B cell (primary cell): ENCODE data around the gene RAPH1. TPM values are rescaled to one million over a fixed set of nuclear protein-coding genes. Genes with fewer than 3 reads are reported as not detected.

Source experiments
- ATAC-seq: fragments of 200-7000 bp; cut with Tn5 transposase; one replicate; pipeline ENCODE4 v1.10.0; 2021; ENCODE audit warnings: low read depth, mild to moderate bottlenecking, moderate number of reproducible peaks, moderate library complexity
- CTCF ChIA-PET: fragments of 350-600 bp; sonication (Branson Sonifier 250); formaldehyde crosslinking; loops from one replicate; lab custom pipeline; 2021; ENCODE audit warnings: antibody characterized with exemption, inconsistent platforms; lab: Charles Lee
- POLR2A ChIA-PET: fragments of 350-600 bp; sonication (Branson Sonifier 250); formaldehyde crosslinking; loops from one replicate; lab custom pipeline; 2021; ENCODE audit warnings: antibody characterized with exemption; lab: Charles Lee
- DNase-seq: peaks from one replicate; pipeline ENCODE4 v3.0.0; 2013
- H2AFZ ChIP-seq: 2 replicates; pipeline ENCODE4 v1.6.1; 2012; ENCODE audit warnings: mild to moderate bottlenecking, low read depth, low read length; ENCODE audit not compliant: insufficient read depth, poor library complexity, severe bottlenecking
- H3K27ac ChIP-seq, 2 donors: 1 replicate in 1 of 2; 2 replicates in 1 of 2; pipeline ENCODE4 v1.5.1; 2012 to 2013; ENCODE audit warnings: low read length in 2 of 2, mild to moderate bottlenecking in 2 of 2, moderate library complexity in 1 of 2
- H3K27me3 ChIP-seq, 4 experiments: fragments of 200-600 bp in 1 of 4; sonication (generic) in 1 of 4; replicated peaks in 1 of 4; 1 replicate in 2 of 4; 2 replicates in 2 of 4; pipeline versions ENCODE4 v1.6.1 to v1.7.0; 2013 to 2016; ENCODE audit warnings: low read length in 3 of 4, mild to moderate bottlenecking in 2 of 4, mixed read lengths in 1 of 4, moderate library complexity in 1 of 4; ENCODE audit not compliant: insufficient read depth in 4 of 4, control insufficient read depth in 3 of 4; ENCODE audit errors: control extremely low read depth in 1 of 4
- H3K36me3 ChIP-seq, 2 experiments: replicated peaks in 1 of 2; 1 replicate in 1 of 2; 2 replicates in 1 of 2; pipeline versions ENCODE4 v1.6.1 to v1.7.1; 2013; ENCODE audit warnings: low read length in 1 of 2; ENCODE audit not compliant: insufficient read depth in 2 of 2, control insufficient read depth in 1 of 2; ENCODE audit errors: control extremely low read depth in 1 of 2, extremely low read depth in 1 of 2
- H3K4me1 ChIP-seq, 2 donors: fragments of 200-600 bp in 1 of 2; sonication (generic) in 1 of 2; 1 replicate in 1 of 2; 2 replicates in 1 of 2; pipeline versions ENCODE4 v1.5.1 to v1.6.1; 2013 to 2017; ENCODE audit warnings: low read length in 2 of 2; ENCODE audit not compliant: control insufficient read depth in 2 of 2, insufficient read depth in 2 of 2
- H3K4me2 ChIP-seq: replicated peaks from 2 replicates; pipeline ENCODE3; 2012; ENCODE audit warnings: mild to moderate bottlenecking, low read depth, low read length; ENCODE audit not compliant: poor library complexity, severe bottlenecking
- H3K4me3 ChIP-seq, 5 experiments: fragments of 200-600 bp in 1 of 5; sonication (generic) in 1 of 5; 1 replicate in 3 of 5; 2 replicates in 2 of 5; pipeline versions ENCODE4 v1.5.1 to v1.7.0; 2011 to 2016; ENCODE audit warnings: low read length in 4 of 5, mild to moderate bottlenecking in 4 of 5, low read depth in 2 of 5, control low read depth in 1 of 5, moderate library complexity in 1 of 5; ENCODE audit not compliant: insufficient read depth in 1 of 5; ENCODE audit errors: control extremely low read depth in 1 of 5, extremely low read depth in 1 of 5
- H3K79me2 ChIP-seq: fragments of 200-600 bp; sonication (generic); one replicate; pipeline ENCODE4 v1.6.0; 2016; ENCODE audit warnings: low read length; ENCODE audit not compliant: control insufficient read depth, insufficient read depth
- H3K9ac ChIP-seq: fragments of 200-600 bp; sonication (generic); 2 replicates; pipeline ENCODE4 v1.6.1; 2017; ENCODE audit warnings: mild to moderate bottlenecking, low read length, moderate library complexity
- H3K9me3 ChIP-seq, 3 donors: one replicate each; pipeline versions ENCODE4 v1.6.1 to v1.7.1; 2013; ENCODE audit warnings: low read length in 2 of 3; ENCODE audit not compliant: control insufficient read depth in 2 of 3, insufficient read depth in 1 of 3; ENCODE audit errors: control extremely low read depth in 1 of 3
- H4K20me1 ChIP-seq: 2 replicates; pipeline ENCODE4 v1.6.0; 2012; ENCODE audit warnings: mild to moderate bottlenecking, low read length; ENCODE audit not compliant: insufficient read depth, control insufficient read depth, poor library complexity, severe bottlenecking
- H3K27ac Mint-ChIP-seq: one replicate; pipeline ENCODE4 v1.8.0; 2021; ENCODE audit warnings: mixed read lengths
- H3K27me3 Mint-ChIP-seq: one replicate; pipeline ENCODE4 v1.8.0; 2021; ENCODE audit warnings: mixed read lengths
- H3K4me1 Mint-ChIP-seq: one replicate; pipeline ENCODE4 v1.8.0; 2021; ENCODE audit warnings: mixed read lengths
- H3K4me3 Mint-ChIP-seq: one replicate; pipeline ENCODE4 v1.8.0; 2021; ENCODE audit warnings: mixed read lengths
- H3K9me3 Mint-ChIP-seq: one replicate; pipeline ENCODE4 v1.8.0; 2022; ENCODE audit warnings: mixed read lengths; ENCODE audit not compliant: insufficient read depth
- EZH2 ChIP-seq: IDR thresholded peaks from 2 replicates; pipeline ENCODE4 v1.6.1; 2012; ENCODE audit warnings: borderline replicate concordance, low read depth, mild to moderate bottlenecking, moderate library complexity, low read length; ENCODE audit not compliant: insufficient read depth, poor library complexity, severe bottlenecking
- WGBS: methylation state at CpG from one replicate; pipeline ENCODE4 v1.1.5; 2013; ENCODE audit warnings: missing lambda C conversion rate; ENCODE audit not compliant: insufficient coverage; 5-methylcytosine and 5-hydroxymethylcytosine counted together
- intact Hi-C: fragments of 100-400 bp; cut with micrococcal nuclease; formaldehyde crosslinking; loops from one replicate; pipeline ENCODE4 v1.10.0; 2022
- polyA plus RNA-seq: library from polyadenylated mRNA; depleted of rRNA; stranded (reverse); fragments of >200 nt; gene quantifications from 2 replicates; pipeline ENCODE4 v1.2.3, GENCODE V29; 2012
- total RNA-seq, 2 donors: library from RNA; stranded (reverse); fragments of 120-200 nt in 1 of 2; gene quantifications; 1 replicate in 1 of 2; 2 replicates in 1 of 2; pipeline versions ENCODE4 v1.2.3 to v1.2.4, GENCODE V29; 2013 to 2022
- TF ChIP-seq, protein P1 (sequence below): fragments of 200-600 bp; IDR thresholded peaks from one replicate; pipeline ENCODE4 v1.8.0; 2022; ENCODE audit warnings: antibody characterized with exemption, mild to moderate bottlenecking

Gene RAPH1
- total and polyA plus RNA-seq, 2 donors (not counting 1 experiment from before 2014, with no cell fraction given) = 0.13 TPM; not detected in 1

DNA sequence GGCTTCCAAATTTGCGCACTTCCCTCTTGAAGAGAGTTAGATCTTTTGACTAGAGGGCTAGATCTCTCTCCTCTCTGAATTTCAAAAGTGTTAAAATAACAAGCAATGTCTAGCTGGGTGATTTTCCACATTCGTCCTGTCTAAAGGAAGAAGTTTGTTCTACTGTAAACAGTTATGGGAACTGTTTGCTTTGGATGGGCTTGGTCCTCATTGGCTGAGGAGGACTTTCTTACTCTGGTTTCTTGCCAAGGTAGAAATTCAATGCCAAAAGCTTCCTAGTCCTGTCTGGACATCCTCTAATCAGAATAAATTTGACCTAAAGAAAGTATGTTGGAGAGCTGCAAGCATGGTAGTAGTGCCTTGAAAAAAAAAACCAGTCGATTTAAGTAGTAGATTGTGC, 47.4 kb upstream of the RAPH1 start:
- H3K27ac ChIP-seq = no peak overlapping the region
- no peak overlapping the region for H2AFZ ChIP-seq
- H3K9ac ChIP-seq = no peak overlapping the region
- H3K4me3 ChIP-seq = no peak overlapping the region
- H3K4me3 Mint-ChIP-seq = no peak overlapping the region
- intact Hi-C loops = no loop called here
- no peaks in the 10 kb centered on the region for H3K9me3 Mint-ChIP-seq
- H3K79me2 ChIP-seq = no peaks in the 10 kb centered on the region
- TF ChIP-seq, protein P1, sequence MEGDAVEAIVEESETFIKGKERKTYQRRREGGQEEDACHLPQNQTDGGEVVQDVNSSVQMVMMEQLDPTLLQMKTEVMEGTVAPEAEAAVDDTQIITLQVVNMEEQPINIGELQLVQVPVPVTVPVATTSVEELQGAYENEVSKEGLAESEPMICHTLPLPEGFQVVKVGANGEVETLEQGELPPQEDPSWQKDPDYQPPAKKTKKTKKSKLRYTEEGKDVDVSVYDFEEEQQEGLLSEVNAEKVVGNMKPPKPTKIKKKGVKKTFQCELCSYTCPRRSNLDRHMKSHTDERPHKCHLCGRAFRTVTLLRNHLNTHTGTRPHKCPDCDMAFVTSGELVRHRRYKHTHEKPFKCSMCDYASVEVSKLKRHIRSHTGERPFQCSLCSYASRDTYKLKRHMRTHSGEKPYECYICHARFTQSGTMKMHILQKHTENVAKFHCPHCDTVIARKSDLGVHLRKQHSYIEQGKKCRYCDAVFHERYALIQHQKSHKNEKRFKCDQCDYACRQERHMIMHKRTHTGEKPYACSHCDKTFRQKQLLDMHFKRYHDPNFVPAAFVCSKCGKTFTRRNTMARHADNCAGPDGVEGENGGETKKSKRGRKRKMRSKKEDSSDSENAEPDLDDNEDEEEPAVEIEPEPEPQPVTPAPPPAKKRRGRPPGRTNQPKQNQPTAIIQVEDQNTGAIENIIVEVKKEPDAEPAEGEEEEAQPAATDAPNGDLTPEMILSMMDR = no peak
- TF ChIP-seq EZH2 = no peak
- POLR2A ChIA-PET = no interaction called here
- CTCF ChIA-PET = no interaction called here
- no peaks in the 10 kb centered on the region for H3K9me3 ChIP-seq
- 100% methylated on average over 1 of the region's 3 CpGs for WGBS
- H3K4me1 ChIP-seq = no peaks in the 10 kb centered on the region
- peaks cover 64% of the 10 kb centered on the region for H3K27me3 Mint-ChIP-seq
- H3K4me1 Mint-ChIP-seq = no peaks in the 10 kb centered on the region
- H3K27me3 ChIP-seq = peaks cover 0 to 32% (median 21%) of the 10 kb centered on the region in 4 experiments
- no peaks in the 10 kb centered on the region for H4K20me1 ChIP-seq
- H3K27ac Mint-ChIP-seq = no peak overlapping the region
- H3K36me3 ChIP-seq = no peaks in the 10 kb centered on the region
- no peak overlapping the region for H3K4me2 ChIP-seq
- no peak for DNase-seq
- ATAC-seq = no peak

- H3K27me3 Mint-ChIP-seq = peaks cover 54% of the 10 kb centered on the region
- H3K79me2 ChIP-seq = no peaks in the 10 kb centered on the region
- intact Hi-C loops = no loop called here
- no peaks in the 10 kb centered on the region for H3K9me3 ChIP-seq
- H3K27ac Mint-ChIP-seq = no peak overlapping the region
- H4K20me1 ChIP-seq = no peaks in the 10 kb centered on the region
- TF ChIP-seq EZH2 = no peak
- TF ChIP-seq, protein P1 = no peak
- peaks cover 0 to 26% (median 18%) of the 10 kb centered on the region in 4 experiments for H3K27me3 ChIP-seq
- ATAC-seq (no peak), DNase-seq (no peak)
- H3K9ac ChIP-seq = no peak overlapping the region
- H3K4me3 Mint-ChIP-seq = no peak overlapping the region
- no peak overlapping the region for H3K4me3 ChIP-seq
- H3K4me2 ChIP-seq = no peak overlapping the region
- H3K9me3 Mint-ChIP-seq = no peaks in the 10 kb centered on the region
- POLR2A ChIA-PET = no interaction called here
- H3K36me3 ChIP-seq = no peaks in the 10 kb centered on the region
- WGBS = 81% methylated on average over 5 of the region's 5 CpGs
- H3K27ac ChIP-seq = no peak overlapping the region
- CTCF ChIA-PET = no interaction called here
- no peak overlapping the region for H2AFZ ChIP-seq
- H3K4me1 Mint-ChIP-seq = no peaks in the 10 kb centered on the region
- H3K4me1 ChIP-seq = no peaks in the 10 kb centered on the region
These were observed 45.7 kb upstream of the RAPH1 start for GRCh38 chr2:203580844-203581243.
